GM21619 (cell line): ENCODE measurements around the gene ACSM4.
"Not testable (repeated sequence)": the region's sequence is repeated elsewhere in the genome, so short reads cannot be mapped to it uniquely, and the experiment has no call there.

Source experiments
- ATAC-seq: cut with Tn5 transposase; IDR thresholded peaks from one replicate; pipeline ENCODE4 v1.9.1; 2021; ENCODE audit not compliant: unreplicated experiment

Gene ACSM4

GRCh38 chr12:7327918-7328317 lies 24.0 kb downstream of the ACSM4 start:
- no peak for ATAC-seq

GRCh38 chr12:7337790-7338189 lies 33.9 kb downstream of the ACSM4 start:
- ATAC-seq, result not testable (repeated sequence)

GRCh38 chr12:7339675-7340074 lies 35.8 kb downstream of the ACSM4 start:
- ATAC-seq, result no peak

- ATAC-seq, result no peak
These were observed 41.1 kb downstream of the ACSM4 start for GRCh38 chr12:7344833-7345606.

- ATAC-seq, result no peak
These were observed 42.8 kb downstream of the ACSM4 start for GRCh38 chr12:7346551-7347225.

- no peak for ATAC-seq
These were observed 45.5 kb downstream of the ACSM4 start for GRCh38 chr12:7349418-7349817.

GRCh38 chr12:7351177-7351576 lies 47.3 kb downstream of the ACSM4 start:
- no peak for ATAC-seq

GRCh38 chr12:7352661-7353060 lies 48.8 kb downstream of the ACSM4 start:
- no peak for ATAC-seq

GRCh38 chr12:7354529-7354928 lies 50.7 kb downstream of the ACSM4 start:
- ATAC-seq, result no peak

- no peak for ATAC-seq
These were observed 57.4 kb downstream of the ACSM4 start for GRCh38 chr12:7361265-7361664.

- no peak for ATAC-seq
These were observed 58.9 kb downstream of the ACSM4 start for GRCh38 chr12:7362734-7363133.

- ATAC-seq, result no peak
These were observed 65.4 kb downstream of the ACSM4 start for GRCh38 chr12:7369274-7369729.

GRCh38 chr12:7373226-7373625 lies 69.4 kb downstream of the ACSM4 start:
- no peak for ATAC-seq

- ATAC-seq, result no peak
These were observed 70.7 kb downstream of the ACSM4 start for GRCh38 chr12:7374423-7375144.

GRCh38 chr12:7375145-7375543 lies 71.3 kb downstream of the ACSM4 start:
- no peak for ATAC-seq

GRCh38 chr12:7376196-7376595 lies 72.3 kb downstream of the ACSM4 start:
- ATAC-seq, result no peak
